Daoy (cell line): ENCODE results near the gene CACNA1I. TPM values are rescaled to one million over a fixed set of nuclear protein-coding genes. Genes with fewer than 3 reads are reported as not detected.

Source experiments
- DNase-seq: peaks from one replicate; pipeline ENCODE4 v3.0.0-alpha.2; 2015; ENCODE audit warnings: low read depth
- total RNA-seq: library from RNA; depleted of rRNA; stranded (reverse); fragments of >200 nt; shearing (Covaris generic); gene quantifications from 2 replicates; pipeline ENCODE4 v1.2.3, GENCODE V29; 2014

CACNA1I gene
- total RNA-seq, 1 experiment from 2014 or later, result not detected

DNA sequence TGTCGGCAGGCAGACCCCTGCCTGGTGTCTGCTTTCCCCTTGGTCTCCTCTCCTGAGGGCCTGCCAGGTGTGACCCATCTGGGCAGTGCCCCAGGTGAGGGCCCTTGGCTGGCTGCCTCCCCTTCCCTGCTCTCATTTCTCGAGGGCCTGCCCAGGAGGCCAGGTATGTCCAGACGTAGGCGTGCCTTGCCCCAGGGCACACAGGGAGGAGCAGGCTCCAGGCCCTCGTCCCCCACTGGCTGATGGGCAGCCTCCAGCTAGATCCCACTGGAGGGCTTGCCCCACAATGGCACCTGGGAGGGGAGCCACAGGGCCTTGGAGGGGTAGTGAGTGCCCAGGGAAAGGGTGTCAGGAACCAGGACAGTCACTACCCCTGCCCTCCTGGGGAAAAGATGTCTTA, 95.9 kb downstream of the CACNA1I start:
- no peak for DNase-seq

DNA sequence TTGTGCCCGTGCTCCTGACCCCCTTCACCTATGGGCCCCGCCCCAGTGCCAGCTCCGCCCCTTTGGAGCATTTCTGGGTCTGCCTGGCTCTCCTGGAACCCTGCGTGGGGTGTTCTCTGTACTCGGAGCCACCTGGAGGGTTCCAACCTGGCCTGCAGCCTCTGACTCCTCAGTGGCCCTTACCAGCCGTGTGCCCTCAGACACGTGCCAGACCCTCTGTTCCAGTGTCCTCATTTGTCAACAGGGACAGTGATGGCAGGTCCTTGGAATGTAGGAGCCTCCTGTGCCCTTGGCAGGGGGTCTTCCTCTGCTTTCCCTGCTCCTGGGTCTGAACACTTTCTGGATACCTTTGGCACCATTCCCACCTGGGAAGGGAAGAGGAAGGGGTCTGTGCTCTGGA, 96.4 kb downstream of the CACNA1I start:
- DNase-seq, result no peak

DNA sequence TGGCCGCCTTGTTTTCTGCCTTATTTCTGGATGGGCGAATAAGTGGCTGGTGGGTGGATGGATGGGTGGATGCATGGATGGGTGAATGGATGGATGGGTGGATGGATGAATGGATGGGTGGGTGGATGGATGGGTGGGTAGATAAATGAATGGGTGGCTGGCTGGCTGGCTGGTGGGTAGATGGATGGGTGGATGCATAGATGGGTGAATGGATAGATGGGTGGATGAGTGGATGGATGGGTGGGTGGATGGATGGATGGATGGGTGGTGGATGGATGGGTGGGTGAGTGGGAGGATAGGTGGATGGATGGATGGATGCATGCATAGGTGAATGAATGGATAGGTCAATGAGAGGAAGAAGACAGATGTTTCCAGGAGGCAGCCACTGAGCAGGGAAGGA, 98.9 kb downstream of the CACNA1I start:
- no peak for DNase-seq

DNA sequence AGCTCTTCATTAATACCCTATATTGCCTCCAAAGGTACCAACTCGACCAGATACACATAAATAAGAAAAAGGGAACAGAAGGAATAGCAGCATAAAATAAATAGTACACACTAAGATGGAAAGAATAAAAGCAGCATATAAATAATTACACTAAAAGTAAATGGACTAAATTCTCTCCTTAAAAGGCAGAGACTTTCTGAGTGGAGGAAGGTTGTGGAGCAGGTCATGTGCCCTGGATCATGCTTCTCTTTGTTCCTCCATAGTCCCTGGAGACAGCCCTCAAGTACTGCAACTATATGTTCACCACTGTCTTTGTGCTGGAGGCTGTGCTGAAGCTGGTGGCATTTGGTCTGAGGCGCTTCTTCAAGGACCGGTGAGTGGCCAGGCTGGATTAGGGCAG, 101.4 kb downstream of the CACNA1I start:
- no peak for DNase-seq

DNA sequence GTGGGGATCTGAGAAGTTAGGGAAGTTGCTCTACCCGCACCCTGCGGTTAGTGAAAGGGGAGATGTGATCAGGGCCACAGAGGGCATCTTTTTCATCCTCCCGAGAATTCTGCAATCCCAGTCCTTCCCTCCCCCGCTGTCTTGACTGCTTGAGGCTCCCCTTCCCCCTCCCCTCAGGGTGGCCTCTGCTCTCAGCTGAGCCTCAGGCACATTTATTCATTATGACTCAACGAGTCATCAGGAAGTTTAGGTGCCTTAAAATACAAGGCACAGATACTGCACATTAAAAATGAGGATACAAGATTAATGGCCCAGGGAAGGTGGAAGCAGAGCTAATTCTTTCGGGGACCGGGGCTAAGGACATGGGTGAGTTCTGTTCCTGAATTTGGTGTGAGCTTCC, 104.0 kb downstream of the CACNA1I start:
- DNase-seq, result peak; percentile 41

DNA sequence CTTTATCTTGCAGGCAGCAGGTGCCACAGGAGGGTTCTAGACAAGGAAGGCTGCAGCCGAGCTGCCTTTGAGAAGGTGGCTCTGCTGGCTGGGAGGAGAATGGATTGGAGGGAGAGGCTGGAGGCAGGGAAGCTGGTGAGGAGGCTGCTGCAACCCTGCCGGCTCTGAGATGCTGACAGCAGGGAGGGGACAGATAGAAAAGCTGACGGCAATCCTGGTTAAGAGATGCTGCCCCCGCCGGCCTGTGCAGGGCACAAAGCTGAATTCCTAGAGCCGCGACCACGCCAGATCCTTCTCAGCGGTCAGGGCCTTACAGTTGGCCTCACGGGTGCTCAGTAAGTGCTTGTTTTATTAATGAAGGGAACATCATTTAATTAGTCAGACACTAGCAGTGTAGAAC, 105.4 kb downstream of the CACNA1I start:
- DNase-seq, result no peak

DNA sequence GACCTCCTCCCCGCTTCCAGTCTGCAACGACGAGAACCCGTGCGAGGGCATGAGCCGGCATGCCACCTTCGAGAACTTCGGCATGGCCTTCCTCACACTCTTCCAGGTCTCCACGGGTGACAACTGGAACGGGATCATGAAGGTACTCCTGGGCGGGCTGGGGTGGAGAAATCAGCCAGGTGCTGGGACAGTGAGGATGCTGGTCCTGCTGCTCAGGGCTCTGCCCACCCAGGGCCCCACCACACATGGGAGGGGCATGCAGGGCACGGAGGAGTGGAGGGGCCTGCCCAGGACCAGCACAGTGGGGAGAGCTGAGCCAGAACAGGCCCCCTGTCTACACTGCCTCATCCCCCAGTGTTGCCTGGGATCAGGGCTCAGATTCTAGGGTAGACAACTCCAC, 107.4 kb downstream of the CACNA1I start:
- no peak for DNase-seq

DNA sequence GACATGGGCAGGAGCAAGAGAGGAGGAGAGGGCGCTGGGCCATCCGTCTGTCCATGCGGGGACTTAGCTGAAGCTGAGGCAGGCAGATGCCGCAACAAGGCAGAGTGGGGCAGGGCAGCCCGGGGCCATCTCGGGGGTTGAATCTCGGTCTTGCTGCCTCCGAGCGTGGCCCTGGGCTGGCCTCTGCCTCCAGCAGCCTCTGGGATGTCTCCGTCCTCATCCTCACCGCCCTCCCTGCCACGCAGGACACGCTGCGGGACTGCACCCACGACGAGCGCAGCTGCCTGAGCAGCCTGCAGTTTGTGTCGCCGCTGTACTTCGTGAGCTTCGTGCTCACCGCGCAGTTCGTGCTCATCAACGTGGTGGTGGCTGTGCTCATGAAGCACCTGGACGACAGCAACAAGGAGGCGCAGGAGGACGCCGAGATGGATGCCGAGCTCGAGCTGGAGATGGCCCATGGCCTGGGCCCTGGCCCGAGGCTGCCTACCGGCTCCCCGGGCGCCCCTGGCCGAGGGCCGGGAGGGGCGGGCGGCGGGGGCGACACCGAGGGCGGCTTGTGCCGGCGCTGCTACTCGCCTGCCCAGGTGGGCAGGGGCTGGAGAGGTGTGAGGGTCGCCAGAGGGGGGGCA, 108.4 kb downstream of the CACNA1I start:
- no peak for DNase-seq

DNA sequence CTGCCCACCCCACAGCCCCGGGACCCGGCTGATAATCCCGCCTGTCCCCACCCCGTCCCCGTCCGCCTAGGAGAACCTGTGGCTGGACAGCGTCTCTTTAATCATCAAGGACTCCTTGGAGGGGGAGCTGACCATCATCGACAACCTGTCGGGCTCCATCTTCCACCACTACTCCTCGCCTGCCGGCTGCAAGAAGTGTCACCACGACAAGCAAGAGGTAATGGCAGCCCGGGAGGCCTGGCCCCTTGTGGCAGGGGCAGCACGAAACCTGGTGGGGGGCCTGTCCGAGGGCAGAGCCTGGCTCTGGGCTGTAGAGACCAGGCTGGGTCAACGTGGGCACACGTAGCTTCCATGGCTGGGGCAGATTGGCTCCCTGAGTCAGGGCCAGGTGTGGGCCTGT, 109.1 kb downstream of the CACNA1I start:
- DNase-seq, result no peak

- no peak for DNase-seq
Observed at GRCh38 chr22:39680486-39680885, 109.9 kb downstream of the CACNA1I start.

- DNase-seq, result no peak
Observed at GRCh38 chr22:39681038-39681861, 110.7 kb downstream of the CACNA1I start.

GRCh38 chr22:39682994-39683393, 112.4 kb downstream of the CACNA1I start:
- no peak for DNase-seq

DNA sequence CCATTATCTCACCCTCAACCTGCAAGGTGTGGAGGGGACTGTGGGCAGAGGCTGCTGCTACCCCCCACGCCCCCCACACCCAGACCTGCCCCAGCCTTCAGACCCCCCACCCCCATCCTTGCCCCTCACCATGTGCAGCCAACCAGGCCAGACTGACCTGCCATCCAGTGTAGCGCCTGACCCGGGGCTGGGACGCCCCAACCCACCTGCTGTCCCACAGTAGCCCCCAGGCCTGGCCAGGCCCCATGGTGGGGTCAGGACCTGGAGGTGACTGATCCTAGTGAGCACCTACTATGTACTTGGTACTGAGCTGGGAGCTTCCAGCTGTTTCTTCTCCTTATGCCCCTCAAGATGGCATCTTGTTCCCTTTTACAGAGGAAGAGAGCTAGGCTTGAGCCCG, 113.1 kb downstream of the CACNA1I start:
- no peak for DNase-seq

- no peak for DNase-seq
Observed at GRCh38 chr22:39684702-39685281, 114.2 kb downstream of the CACNA1I start.

DNA sequence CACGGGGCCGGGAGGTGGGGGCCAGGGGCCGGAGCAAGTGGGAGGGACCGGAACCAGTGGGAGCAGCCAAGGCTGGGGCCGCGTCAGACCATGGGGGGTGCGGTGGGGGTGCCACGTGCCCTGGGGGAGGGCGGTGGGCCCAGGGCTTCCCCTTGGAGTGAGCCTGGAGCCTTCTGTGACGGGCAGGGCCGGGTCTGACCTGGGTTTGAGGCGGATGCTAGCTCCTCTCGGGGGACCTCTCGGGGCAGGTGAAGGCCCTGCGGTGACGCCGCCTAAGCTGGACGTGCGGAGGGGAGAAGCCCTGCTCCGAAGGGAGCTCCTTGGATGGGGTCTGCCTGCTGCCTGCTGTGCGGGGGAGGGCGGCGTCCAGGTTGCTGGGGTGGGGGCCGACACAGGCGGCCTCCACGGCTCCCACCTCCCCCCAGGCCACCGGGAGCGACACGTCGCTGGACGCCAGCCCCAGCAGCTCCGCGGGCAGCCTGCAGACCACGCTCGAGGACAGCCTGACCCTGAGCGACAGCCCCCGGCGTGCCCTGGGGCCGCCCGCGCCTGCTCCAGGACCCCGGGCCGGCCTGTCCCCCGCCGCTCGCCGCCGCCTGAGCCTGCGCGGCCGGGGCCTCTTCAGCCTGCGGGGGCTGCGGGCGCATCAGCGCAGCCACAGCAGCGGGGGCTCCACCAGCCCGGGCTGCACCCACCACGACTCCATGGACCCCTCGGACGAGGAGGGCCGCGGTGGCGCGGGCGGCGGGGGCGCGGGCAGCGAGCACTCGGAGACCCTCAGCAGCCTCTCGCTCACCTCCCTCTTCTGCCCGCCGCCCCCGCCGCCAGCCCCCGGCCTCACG, 115.0 kb downstream of the CACNA1I start:
- no peak for DNase-seq

DNA sequence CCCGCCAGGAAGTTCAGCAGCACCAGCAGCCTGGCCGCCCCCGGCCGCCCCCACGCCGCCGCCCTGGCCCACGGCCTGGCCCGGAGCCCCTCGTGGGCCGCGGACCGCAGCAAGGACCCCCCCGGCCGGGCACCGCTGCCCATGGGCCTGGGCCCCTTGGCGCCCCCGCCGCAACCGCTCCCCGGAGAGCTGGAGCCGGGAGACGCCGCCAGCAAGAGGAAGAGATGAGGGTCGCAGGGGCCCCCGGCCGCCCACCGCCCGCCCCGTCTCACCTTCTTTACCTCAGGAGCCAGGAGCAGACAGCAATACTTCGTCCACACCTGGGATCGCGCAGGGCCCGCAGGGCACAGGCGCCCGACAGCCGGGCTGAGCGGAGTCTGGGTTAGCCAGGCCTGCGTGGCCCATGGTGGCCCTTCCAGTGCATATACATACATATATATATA, 115.6 kb downstream of the CACNA1I start:
- DNase-seq, result no peak

DNA sequence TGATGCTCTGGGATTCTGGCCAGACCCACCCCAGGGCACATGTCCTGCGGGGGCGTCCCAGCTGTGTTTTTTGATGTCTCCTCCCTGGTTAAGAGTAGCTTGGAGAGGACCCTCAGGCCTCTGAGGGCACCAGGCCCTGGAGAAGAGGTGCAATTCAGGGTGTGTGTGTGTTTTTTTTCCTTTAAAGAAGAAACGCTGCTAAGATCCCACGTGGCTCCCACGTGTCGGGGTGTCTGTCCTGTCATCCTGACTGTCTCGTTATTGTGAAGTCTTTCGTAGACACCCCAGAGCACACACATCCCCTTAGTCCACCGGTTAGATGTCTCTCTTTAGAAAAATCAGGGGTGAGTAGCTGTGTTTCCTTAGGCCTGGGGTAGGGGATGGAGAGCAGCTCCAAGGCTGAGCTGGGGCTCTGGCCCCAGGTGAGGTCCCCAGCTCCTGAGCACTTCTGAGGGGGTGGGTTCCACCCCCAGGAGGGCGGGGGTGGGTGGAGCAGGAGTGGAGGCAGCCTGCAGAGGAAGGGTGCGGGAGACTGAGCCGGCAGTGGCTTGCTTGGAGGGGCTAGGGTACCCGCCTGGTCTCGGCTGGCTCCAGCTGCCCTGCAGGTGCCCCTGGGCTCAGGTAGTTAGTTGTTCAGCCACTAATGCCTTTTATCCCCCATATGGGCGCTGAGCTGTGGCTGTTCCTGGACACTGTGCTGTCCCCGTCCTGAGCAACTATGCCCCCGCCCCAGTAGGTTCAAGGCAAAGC, 116.4 kb downstream of the CACNA1I start:
- no peak for DNase-seq

GRCh38 chr22:39688186-39688785, 117.7 kb downstream of the CACNA1I start:
- DNase-seq, result no peak

DNA sequence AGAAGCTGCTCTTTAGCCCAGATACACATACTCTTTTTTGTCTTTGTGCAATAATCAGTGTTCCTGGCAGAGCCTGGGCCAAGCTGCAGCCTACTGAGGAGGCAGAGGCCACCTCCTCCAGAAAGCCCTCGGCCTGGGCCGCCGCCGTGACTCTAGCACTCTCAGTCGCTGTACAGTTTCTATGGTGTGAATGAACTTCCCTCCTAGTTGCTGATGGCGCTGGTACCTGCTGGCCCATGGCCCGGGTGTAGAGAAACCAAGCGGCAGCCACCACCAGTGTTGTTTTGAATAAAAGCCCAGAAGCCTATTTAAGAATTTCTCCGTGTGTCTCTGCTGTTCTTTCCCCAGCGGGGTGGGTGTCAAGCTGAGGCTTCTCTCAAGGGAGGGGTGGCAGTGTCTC, 118.9 kb downstream of the CACNA1I start:
- DNase-seq, result no peak

DNA sequence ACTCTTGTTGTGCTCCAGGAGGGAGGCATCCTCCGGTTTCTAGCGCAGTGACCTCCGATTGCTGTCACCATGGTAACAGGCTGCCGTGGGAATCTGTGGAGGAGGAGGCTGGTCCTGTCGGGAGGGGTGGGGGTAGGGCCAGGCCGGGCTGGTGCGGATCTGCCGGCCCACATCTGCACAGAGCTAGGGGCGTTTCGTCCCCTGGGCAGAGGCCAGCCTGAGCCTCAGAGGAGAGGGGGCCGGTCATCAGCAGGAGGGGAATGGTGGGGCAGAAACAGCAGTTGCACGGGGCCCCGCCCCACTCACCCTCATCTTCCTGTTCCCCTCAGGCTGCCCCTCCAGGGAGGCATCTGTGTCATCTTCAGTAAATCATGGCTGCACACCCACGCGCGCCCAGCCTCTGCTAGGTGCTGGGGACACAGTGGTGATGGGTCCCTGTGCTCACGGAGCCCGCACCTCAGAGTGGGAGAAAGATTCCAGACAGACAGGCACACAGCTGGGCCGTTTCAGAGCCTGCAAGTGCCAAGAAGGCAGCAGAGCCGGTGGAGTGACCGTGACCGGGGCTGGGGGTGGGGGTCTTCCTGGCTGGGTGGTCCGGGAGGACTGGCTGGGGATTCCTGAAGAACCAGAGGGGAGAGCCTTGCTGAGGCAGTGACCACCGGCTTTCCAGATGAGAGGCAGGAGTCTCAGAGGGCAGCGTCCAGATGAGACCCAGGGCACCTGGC, 120.5 kb downstream of the CACNA1I start:
- DNase-seq, result no peak
